Measurements from ENCODE around the gene SEC23B. TPM values are rescaled to one million over a fixed set of nuclear protein-coding genes. Genes with fewer than 3 reads are reported as not detected.

Gene SEC23B
- total and polyA plus RNA-seq, 2 of the 13 experiments (the other 11 are each of a cell fraction or from before 2014, with no cell fraction given): 114 to 120 TPM

- ChIA-PET CTCF (ENCODE audit: low intra/inter-chr PET ratio, low total read pairs) (no interaction called here), POLR2A (interaction anchor here (0.7 to 4.8 kb wide), 36 partner anchors 9 to 937 kb away, joined by 3 to 215 read pairs (median 5); partner anchors contain the start of genes DSTN, DTD1, DZANK1 and KAT14)
- H3K9me3 ChIP-seq (ENCODE audit: low read length): no peaks in the 10 kb centered on the region
- FAIRE-seq (peak; percentile 21), ATAC-seq (no peak), DNase-seq (ENCODE audit: low spot score) (no peak)
- peaks cover 3 to 16% of the 10 kb centered on the region in 2 experiments for H3K36me3 ChIP-seq (replicated peaks in 1 of 2; ENCODE audit: control insufficient read depth in 1 of 2, insufficient read depth in 2 of 2, low read length in 2 of 2)
- H3K4me2 ChIP-seq (ENCODE audit: low read depth, low read length): peak overlapping the region; percentile 96
- BruUV-seq (replicated peaks): no TSS peak
- peak overlapping the region; percentile 33 for H2AFZ ChIP-seq (ENCODE audit: low read length)
- H3K27me3 ChIP-seq (ENCODE audit: control insufficient read depth in 1 of 2, insufficient read depth in 2 of 2, low read length in 2 of 2): no peaks in the 10 kb centered on the region; a peak in 1 of 5 replicates
- H3K79me2 ChIP-seq (ENCODE audit: insufficient read depth, low read length): peaks cover 17% of the 10 kb centered on the region
- in situ Hi-C loops (cut with HindIII; ENCODE audit: extremely low pct_ligation_motif_present, low pct_unique_long_range_greater_than_20kb) (no loop called here), intact Hi-C loops (cut with micrococcal nuclease; ENCODE audit: unreplicated experiment) (loop anchor here (1.0 to 5.0 kb wide), 7 partner anchors 9 to 218 kb away; partner anchors contain the start of genes DZANK1, POLR3F, RBBP9 and SMIM26)
- H3K9ac ChIP-seq (ENCODE audit: insufficient read depth, low read depth, low read length): peak overlapping the region; percentile 95
- peak overlapping the region; percentile 76 to 88 (median 87) for H3K4me3 ChIP-seq (replicated peaks in 1 of 3; ENCODE audit: insufficient read depth in 1 of 3, low read depth in 2 of 3, low read length in 3 of 3)
- H4K20me1 ChIP-seq (ENCODE audit: insufficient read depth, low read length): no peaks in the 10 kb centered on the region
- H3K4me1 ChIP-seq (ENCODE audit: insufficient read depth, low read length): peaks cover 46% of the 10 kb centered on the region
- 39% methylated on average over 8 of the region's 8 CpGs for WGBS (ENCODE audit: low lambda C conversion rate)
- H3K27ac ChIP-seq (ENCODE audit: extremely low read length, insufficient read depth, low read length): peak overlapping the region; percentile 95
- TF ChIP-seq MTF2 (CRISPR knock-in tag; IDR thresholded peaks at IDR 0.05; ENCODE audit: borderline replicate concordance) (no peak), ZNF816 (CRISPR knock-in tag; IDR thresholded peaks at IDR 0.05; ENCODE audit: borderline replicate concordance) (no peak), MAX (IDR thresholded peaks at IDR 0.05) (no peak), ZC3H13 (CRISPR knock-in tag; IDR thresholded peaks at IDR 0.05) (0 out of 2 replicates have a peak, but pooled peaks have one; percentile 39), ZNF589 (CRISPR knock-in tag; conservative IDR thresholded peaks at IDR 0.05) (peak; percentile 42; the same call in 1 of the 2 replicates), POLR2AphosphoS5 (IDR thresholded peaks at IDR 0.05; ENCODE audit: low read depth, low read length) (no peak), THAP9 (CRISPR knock-in tag; IDR thresholded peaks at IDR 0.05; ENCODE audit: borderline replicate concordance) (no peak), THAP11 (CRISPR knock-in tag; IDR thresholded peaks at IDR 0.05) (no peak), HDAC1 (CRISPR knock-in tag; IDR thresholded peaks at IDR 0.05) (no peak), MIXL1 (CRISPR knock-in tag; IDR thresholded peaks at IDR 0.05) (no peak), PTBP1 (IDR thresholded peaks at IDR 0.05; ENCODE audit: low read depth, low read length, poor library complexity, severe bottlenecking) (no peak), YEATS2 (CRISPR knock-in tag; IDR thresholded peaks at IDR 0.05; ENCODE audit: borderline replicate concordance) (no peak), REPIN1 (CRISPR knock-in tag; IDR thresholded peaks at IDR 0.05; ENCODE audit: borderline replicate concordance, low read depth) (no peak), ZNF562 (CRISPR knock-in tag; IDR thresholded peaks at IDR 0.05; ENCODE audit: borderline replicate concordance) (no peak), ZNF3 (CRISPR knock-in tag; IDR thresholded peaks at IDR 0.05) (no peak), NFKBIZ (CRISPR knock-in tag; IDR thresholded peaks at IDR 0.05) (no peak), ZNF282 (IDR thresholded peaks at IDR 0.05; ENCODE audit: partially characterized antibody) (no peak), TCF7 (IDR thresholded peaks at IDR 0.05; ENCODE audit: low read depth) (no peak), SOX6 (IDR thresholded peaks at IDR 0.05) (no peak), SOX6 (CRISPR knock-in tag; IDR thresholded peaks at IDR 0.05) (no peak), GMEB1 (CRISPR knock-in tag; IDR thresholded peaks at IDR 0.05; ENCODE audit: borderline replicate concordance) (no peak), ZNF790 (CRISPR knock-in tag; IDR thresholded peaks at IDR 0.05; ENCODE audit: borderline replicate concordance) (peak; percentile 17; the same call in 1 of the 2 replicates), WIZ (CRISPR knock-in tag; IDR thresholded peaks at IDR 0.05) (no peak), ZKSCAN8 (CRISPR knock-in tag; IDR thresholded peaks at IDR 0.05; ENCODE audit: borderline replicate concordance) (no peak)
Observed at GRCh38 chr20:18506744-18507143, 996 bp upstream of the SEC23B start.
